ENCODE data around the gene ZNF146. TPM values are rescaled to one million over a fixed set of nuclear protein-coding genes. Genes with fewer than 3 reads are reported as not detected.
A peak's percentile ranks its signal among the peaks of the same experiment; 100 is the strongest.

ZNF146 gene
- total and polyA plus RNA-seq, 8 donors = 8.7 to 108 (median 23.5) TPM

- DNase-seq = no peak
- intact Hi-C loops (cut with DNase I; ENCODE audit: low total_unique reads) = no loop called here
- H3K4me1 ChIP-seq = peaks cover 8 to 16% (median 10%) of the 10 kb centered on the region in 4 donors
- peaks cover 0 to 10% (median 7%) of the 10 kb centered on the region in 4 donors for H3K36me3 ChIP-seq
- no peak overlapping the region for H3K27ac ChIP-seq
- WGBS, 5 donors = 88 to 93% (median 90%) methylated on average over 8 of the region's 8 CpGs
- no peaks in the 10 kb centered on the region for H3K9me3 ChIP-seq
- TF ChIP-seq POLR2A (IDR thresholded peaks at IDR 0.05) (no peak), CTCF (IDR thresholded peaks at IDR 0.05) (no peak), EP300 (IDR thresholded peaks at IDR 0.05) (no peak), POLR2AphosphoS5 (IDR thresholded peaks at IDR 0.05) (no peak)
- no peaks in the 10 kb centered on the region for H3K27me3 ChIP-seq
- no peak overlapping the region for H3K4me3 ChIP-seq
Observed at GRCh38 chr19:36210497-36210896, 4.4 kb upstream of the ZNF146 start.

GRCh38 chr19:36212895-36213294 lies 2.0 kb upstream of the ZNF146 start:
- no peak for DNase-seq
- Histone ChIP-seq H3K36me3 (no peaks in the 10 kb centered on the region), H3K4me3 (no peak overlapping the region), H3K27me3 (no peaks in the 10 kb centered on the region), H3K9me3 (no peaks in the 10 kb centered on the region), H3K4me1 (peaks cover 13 to 39% (median 30%) of the 10 kb centered on the region in 4 donors), H3K27ac (peak overlapping the region in 1 of 5 donors; percentile 97)
- 89 to 96% (median 93%) methylated on average over 2 of the region's 2 CpGs for WGBS, 5 donors
- TF ChIP-seq POLR2AphosphoS5 (IDR thresholded peaks at IDR 0.05) (no peak), EP300 (IDR thresholded peaks at IDR 0.05) (no peak), POLR2A (IDR thresholded peaks at IDR 0.05) (no peak), CTCF (IDR thresholded peaks at IDR 0.05) (no peak)
- intact Hi-C loops (cut with DNase I; ENCODE audit: low total_unique reads) = no loop called here

- 1 to 2% (median 1%) methylated on average over 27 of the region's 27 CpGs for WGBS, 5 donors
- TF ChIP-seq EP300 (IDR thresholded peaks at IDR 0.05) (no peak), CTCF (IDR thresholded peaks at IDR 0.05) (no peak), POLR2AphosphoS5 (IDR thresholded peaks at IDR 0.05) (no peak), POLR2A (IDR thresholded peaks at IDR 0.05) (no peak)
- peak in 1 of 2 donors; percentile 76 for DNase-seq
Observed at GRCh38 chr19:36215276-36216123, 594 bp downstream of the ZNF146 start.

GRCh38 chr19:36221474-36221873 lies 6.6 kb downstream of the ZNF146 start:
- Histone ChIP-seq H3K9me3 (peaks cover 0 to 35% (median 5%) of the 10 kb centered on the region in 4 donors), H3K36me3 (peaks cover 6 to 83% (median 78%) of the 10 kb centered on the region in 4 donors), H3K4me3 (no peak overlapping the region), H3K4me1 (peaks cover 6 to 74% (median 37%) of the 10 kb centered on the region in 4 donors), H3K27ac (no peak overlapping the region), H3K27me3 (no peaks in the 10 kb centered on the region)
- intact Hi-C loops (cut with DNase I; ENCODE audit: low total_unique reads) = no loop called here
- TF ChIP-seq POLR2AphosphoS5 (IDR thresholded peaks at IDR 0.05) (no peak), EP300 (IDR thresholded peaks at IDR 0.05) (no peak), CTCF (IDR thresholded peaks at IDR 0.05) (no peak), POLR2A (IDR thresholded peaks at IDR 0.05) (no peak)
- no peak for DNase-seq
- WGBS, 5 donors = 77 to 90% (median 87%) methylated on average over 4 of the region's 4 CpGs

More at GRCh38 chr19:36215276-36216123, 594 bp downstream of the ZNF146 start:
- intact Hi-C loops (cut with DNase I; ENCODE audit: low total_unique reads) = no loop called here
- peak overlapping the region; percentile 87 to 97 (median 94) for H3K27ac ChIP-seq
- H3K4me3 ChIP-seq = peak overlapping the region; percentile 70 to 86 (median 80)
- H3K27me3 ChIP-seq = no peaks in the 10 kb centered on the region
- no peaks in the 10 kb centered on the region for H3K9me3 ChIP-seq
- H3K36me3 ChIP-seq = peaks cover 0 to 26% (median 23%) of the 10 kb centered on the region in 4 donors
- peaks cover 13 to 62% (median 38%) of the 10 kb centered on the region in 4 donors for H3K4me1 ChIP-seq

Data from stomach (tissue), 9 donors.